Activated naive CD4-positive, alpha-beta T cell treated with anti-CD3 and anti-CD28 coated beads, Interleukin-2, amount 50 U/mL, for 72 hours (primary cell): ENCODE data around the gene SUPT3H. TPM values are rescaled to one million over a fixed set of nuclear protein-coding genes. Genes with fewer than 3 reads are reported as not detected.
"Not testable (repeated sequence)": the region's sequence is repeated elsewhere in the genome, so short reads cannot be mapped to it uniquely, and the experiment has no call there.

ENCODE experiments used
- ATAC-seq, 2 donors: fragments of 150-1000 bp; cut with Tn5 transposase; 2 replicates each; pipeline ENCODE4 v1.10.0; 2021; ENCODE audit warnings: mild to moderate bottlenecking in 2 of 2, moderate library complexity in 2 of 2
- DNase-seq, 2 donors: peaks; one replicate each; pipeline ENCODE4 v3.0.0; 2021 to 2022; ENCODE audit warnings: low spot score in 2 of 2
- H3K27ac Mint-ChIP-seq, 2 donors: one replicate each; pipeline ENCODE4 v1.8.0; 2022; ENCODE audit warnings: mild to moderate bottlenecking in 2 of 2, mixed read lengths in 2 of 2
- H3K36me3 Mint-ChIP-seq, 2 donors: one replicate each; pipeline ENCODE4 v1.8.0; 2022; ENCODE audit warnings: mixed read lengths in 2 of 2
- H3K9me3 Mint-ChIP-seq, 2 donors: one replicate each; pipeline ENCODE4 v1.8.0; 2022; ENCODE audit warnings: mixed read lengths in 2 of 2
- total RNA-seq, 2 donors: library from RNA; stranded (reverse); gene quantifications; one replicate each; pipeline ENCODE4 v1.2.3, GENCODE V29; 2022

SUPT3H gene
- total RNA-seq, 2 donors from 2014 or later: 14.3 to 20.1 TPM

DNA sequence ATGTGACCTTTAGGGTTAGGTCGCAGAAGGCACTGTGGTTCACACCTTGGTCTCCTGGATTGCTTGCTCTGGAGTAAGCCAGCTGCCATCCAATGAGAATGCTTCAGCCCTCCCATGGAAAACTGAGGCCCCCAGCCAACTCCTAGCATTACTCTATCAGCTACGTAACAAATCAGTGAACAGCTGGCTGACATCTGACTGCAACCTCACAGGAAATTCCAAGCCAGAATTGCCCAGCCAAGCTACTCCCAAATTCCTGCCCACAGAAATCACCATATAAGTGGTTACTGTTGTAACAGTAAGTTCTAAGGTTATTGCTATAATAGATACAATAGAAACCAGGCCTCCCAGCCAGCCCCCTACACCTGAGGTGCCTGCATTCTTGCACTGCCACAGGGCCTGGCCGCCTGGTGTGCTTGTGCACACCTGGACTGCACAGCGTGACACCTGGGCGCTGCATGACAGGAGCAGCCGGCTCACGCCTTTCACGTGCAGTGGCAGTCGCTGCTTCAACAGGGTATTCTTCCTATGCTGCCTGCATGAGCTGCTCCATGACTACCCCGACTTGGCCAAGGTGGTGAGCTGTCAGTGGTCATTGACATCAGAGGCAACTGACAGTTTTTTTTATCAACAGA is 479.3 kb downstream of the SUPT3H start:
- no peak for ATAC-seq
- Mint-ChIP-seq H3K36me3 (peaks cover 31 to 39% of the 10 kb centered on the region in 2 donors), H3K9me3 (peaks cover 9 to 10% of the 10 kb centered on the region in 2 donors), H3K27ac (no peak overlapping the region)
- no peak for DNase-seq

DNA sequence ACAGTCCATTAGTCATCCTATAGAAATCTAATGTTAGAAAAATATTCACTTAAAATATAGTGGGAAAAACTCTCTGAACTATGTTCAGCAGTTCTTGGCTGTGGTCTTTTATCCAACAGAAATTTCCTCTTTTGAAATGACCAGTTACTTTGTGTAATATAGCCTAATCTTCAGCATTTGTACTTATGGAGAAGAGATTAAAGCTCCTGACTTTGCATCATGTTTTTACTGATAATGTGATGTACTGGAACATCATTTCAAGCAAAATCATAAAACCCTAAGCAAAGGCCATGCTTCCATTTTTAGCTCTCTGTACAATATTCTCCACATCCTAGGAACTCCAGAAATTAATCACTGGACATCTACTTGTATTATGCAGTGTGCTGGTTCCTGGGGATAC is 480.4 kb downstream of the SUPT3H start:
- no peak for ATAC-seq
- no peak for DNase-seq
- Mint-ChIP-seq H3K36me3 (peaks cover 22 to 29% of the 10 kb centered on the region in 2 donors), H3K27ac (no peak overlapping the region), H3K9me3 (peaks cover 6 to 10% of the 10 kb centered on the region in 2 donors)

DNA sequence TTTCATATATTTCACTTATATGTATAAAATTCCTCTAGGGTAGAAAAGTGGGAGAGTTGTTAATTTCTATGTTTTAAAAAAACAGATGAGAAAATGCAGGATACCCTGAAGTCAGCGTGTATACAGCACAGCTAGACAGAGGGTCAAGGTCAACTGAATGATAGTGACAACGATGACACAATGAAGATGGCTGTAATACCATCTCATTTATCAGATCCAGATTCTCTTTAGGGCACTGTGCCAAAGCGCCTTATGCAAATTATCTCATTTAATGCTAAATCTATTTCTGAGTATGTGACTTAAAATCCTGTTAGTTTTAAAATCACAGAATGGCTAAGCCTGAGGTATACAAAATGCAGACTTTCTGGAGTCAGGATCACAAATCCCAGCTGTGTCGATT is 481.0 kb downstream of the SUPT3H start:
- H3K36me3 Mint-ChIP-seq: peaks cover 16 to 24% of the 10 kb centered on the region in 2 donors

DNA sequence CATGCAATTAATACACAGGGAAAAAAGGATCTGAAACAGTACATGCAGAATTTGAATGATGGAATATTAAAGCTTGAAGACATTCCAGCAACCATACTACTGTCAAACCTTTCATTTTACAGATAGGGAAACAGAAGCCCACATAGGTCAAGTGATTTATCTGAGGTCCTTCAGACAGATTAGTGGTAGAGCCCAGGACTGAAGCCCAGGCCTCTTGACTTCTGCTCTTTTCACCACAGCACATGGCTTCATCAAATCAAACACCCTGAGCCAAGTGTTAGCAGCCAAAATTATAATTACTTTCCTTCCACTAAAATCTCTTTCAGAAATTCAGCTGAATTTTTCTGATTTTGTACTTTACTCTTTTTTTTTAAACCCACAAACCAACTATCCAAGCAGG is 485.2 kb downstream of the SUPT3H start:
- no peak for DNase-seq
- Mint-ChIP-seq H3K36me3 (peaks cover 4 to 14% of the 10 kb centered on the region in 2 donors), H3K9me3 (no peaks in the 10 kb centered on the region), H3K27ac (no peak overlapping the region)
- no peak for ATAC-seq

More for the DNA sequence above, 481.0 kb downstream of the SUPT3H start:
- Mint-ChIP-seq H3K9me3 (peaks cover 6 to 10% of the 10 kb centered on the region in 2 donors), H3K27ac (no peak overlapping the region)
- DNase-seq (no peak), ATAC-seq (no peak)

DNA sequence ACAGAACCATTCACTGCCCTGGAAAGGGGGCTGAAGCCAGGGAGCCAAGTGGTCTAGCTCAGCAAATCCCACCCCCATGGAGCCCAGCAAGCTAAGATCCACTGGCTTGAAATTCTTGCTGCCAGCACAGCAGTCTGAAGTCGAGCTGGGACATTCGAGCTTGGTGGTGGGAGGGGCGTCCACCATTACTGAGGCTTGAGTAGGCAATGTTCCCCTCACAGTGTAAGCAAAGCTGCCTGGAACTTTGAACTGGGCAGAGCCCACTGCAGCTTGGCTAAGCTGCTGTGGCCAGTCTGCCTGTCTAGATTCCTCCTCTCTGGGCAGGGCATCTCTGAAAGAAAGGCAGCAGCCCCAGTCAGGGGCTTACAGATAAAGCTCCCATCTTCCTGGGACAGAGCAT is 498.7 kb downstream of the SUPT3H start:
- not testable (repeated sequence) for DNase-seq, ATAC-seq, H3K27ac Mint-ChIP-seq
- peaks cover 21 to 39% of the 10 kb centered on the region in 2 donors for H3K9me3 Mint-ChIP-seq
- H3K36me3 Mint-ChIP-seq: peaks cover 54 to 56% of the 10 kb centered on the region in 2 donors

DNA sequence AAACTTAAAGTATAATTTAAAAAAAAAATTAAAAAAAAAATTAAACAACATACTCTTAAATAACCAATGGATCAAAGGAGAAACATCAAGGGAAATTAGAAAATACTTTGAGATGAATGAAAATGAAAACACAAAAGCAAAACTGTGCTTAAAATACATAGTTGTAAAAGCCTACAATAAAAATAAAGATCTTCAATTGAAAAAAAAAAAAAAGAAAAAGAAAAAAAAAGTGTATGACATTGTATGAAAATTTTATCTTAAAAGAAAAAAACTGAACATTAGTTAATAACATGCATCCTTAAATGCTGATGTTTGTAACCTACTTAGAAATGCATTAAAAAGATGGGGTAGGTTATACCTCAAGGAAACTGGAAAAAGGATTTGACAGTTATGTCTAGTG is 501.1 kb downstream of the SUPT3H start:
- Mint-ChIP-seq H3K36me3 (peaks cover 29 to 31% of the 10 kb centered on the region in 2 donors), H3K9me3 (peaks cover 15 to 21% of the 10 kb centered on the region in 2 donors)
- not testable (repeated sequence) for H3K27ac Mint-ChIP-seq, ATAC-seq, DNase-seq

DNA sequence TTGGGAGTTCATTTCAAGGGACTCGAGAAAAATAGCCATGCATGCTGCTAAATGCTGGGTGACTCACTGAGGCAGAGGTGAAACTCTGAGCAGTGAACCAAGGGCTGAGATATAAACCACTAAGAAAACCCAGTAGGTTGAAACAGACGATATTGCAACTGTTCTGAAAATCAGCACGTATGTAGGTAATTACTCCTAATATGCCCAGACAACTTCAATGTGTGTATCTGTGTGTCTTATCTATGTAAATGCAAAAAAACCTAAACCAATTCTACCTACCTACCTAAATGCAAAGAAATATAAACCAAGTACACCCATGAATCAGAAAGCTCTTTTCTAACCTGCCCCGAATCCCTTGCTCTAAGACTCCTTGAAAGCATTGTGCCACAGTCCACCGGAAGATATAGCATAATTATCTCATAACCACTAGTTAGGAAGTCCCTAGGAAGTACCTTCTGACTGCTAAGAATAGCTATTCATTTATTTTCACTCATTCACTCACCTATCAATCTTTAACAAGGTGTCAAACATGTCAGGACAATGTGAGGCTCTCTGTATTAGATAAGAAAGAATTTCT is 508.3 kb downstream of the SUPT3H start:
- H3K9me3 Mint-ChIP-seq: peaks cover 13 to 15% of the 10 kb centered on the region in 2 donors
- DNase-seq (no peak), ATAC-seq (peak; percentile 64 to 87)
- peak overlapping the region; percentile 0 to 22 for H3K27ac Mint-ChIP-seq
- H3K36me3 Mint-ChIP-seq: peaks cover 23 to 36% of the 10 kb centered on the region in 2 donors

DNA sequence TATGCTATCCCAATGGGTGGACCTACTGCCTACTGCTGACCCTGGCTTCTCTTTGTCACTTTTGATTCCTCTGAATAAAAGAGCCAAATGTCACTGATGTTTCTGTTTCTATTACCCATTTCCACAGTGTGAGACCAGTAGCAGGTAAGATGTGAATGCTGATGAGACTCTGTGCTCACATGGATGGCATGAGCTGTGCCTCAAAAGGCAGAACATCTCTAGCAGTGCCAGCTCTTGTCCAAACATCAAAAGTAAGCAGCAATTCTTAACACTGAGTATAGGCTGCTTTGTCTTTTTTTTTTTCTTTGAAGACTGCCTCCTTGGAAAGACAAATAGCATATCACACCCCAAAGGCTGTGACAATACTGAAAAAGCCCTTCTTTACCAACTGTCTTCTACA is 508.8 kb downstream of the SUPT3H start:
- DNase-seq: no peak
- ATAC-seq: peak in 1 of 2 donors; percentile 24
- Mint-ChIP-seq H3K27ac (peak overlapping the region in 1 of 2 donors; percentile 58), H3K9me3 (peaks cover 13 to 18% of the 10 kb centered on the region in 2 donors), H3K36me3 (peaks cover 23 to 41% of the 10 kb centered on the region in 2 donors)

DNA sequence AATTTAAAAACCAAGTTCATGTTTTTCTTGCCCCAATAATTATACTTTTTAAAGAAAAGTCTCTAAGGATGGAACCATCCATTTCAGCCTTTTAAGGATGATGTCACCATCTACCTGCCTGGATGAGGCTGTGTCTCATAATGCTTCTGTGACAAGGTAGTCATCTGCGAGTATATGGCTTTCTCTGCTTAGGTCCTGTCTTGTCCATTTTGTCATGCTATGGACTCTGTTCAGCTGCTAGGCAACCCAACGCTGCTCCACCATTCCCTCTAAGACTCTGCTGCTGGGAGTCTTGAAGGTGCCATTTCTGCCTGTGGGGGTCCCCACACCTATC is 509.4 kb downstream of the SUPT3H start:
- Mint-ChIP-seq H3K9me3 (peaks cover 16 to 24% of the 10 kb centered on the region in 2 donors), H3K27ac (peak overlapping the region in 1 of 2 donors; percentile 58), H3K36me3 (peaks cover 28 to 47% of the 10 kb centered on the region in 2 donors)
- ATAC-seq (peak in 1 of 2 donors; percentile 34), DNase-seq (no peak)

DNA sequence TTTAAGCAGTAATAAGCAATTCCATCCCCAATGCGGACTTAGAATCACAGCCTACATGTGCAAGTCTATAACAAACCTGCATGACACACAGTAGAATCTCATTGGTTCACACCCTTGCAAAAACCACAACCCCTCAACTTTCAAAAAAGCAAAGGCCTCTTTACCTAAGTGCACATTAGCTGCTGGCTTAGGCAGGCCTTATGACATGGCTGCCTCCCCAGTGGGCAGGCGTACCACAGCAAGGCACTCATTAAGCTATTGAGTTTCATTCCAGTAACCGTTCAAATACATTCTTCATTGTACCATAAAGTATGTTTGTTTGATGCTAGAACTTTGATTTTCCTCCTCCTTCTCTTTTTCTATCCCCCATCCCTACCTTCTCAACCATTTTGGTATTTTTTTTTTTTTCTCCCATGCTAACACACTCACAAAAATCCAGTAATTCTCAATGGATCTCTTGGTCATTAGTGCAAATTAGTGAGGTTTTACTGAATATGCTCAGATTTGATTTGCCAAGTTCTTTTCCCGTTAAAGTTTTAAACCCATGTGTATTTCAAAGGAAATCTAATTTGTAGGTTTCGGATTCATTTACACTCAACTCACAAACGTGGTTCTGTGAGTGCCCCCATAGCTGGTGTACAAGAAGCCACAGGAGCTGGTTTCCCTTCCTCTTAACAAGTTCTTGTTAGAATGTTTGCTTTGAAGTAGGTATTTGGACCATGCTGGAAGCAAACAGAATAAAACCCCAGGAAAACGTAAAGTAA is 510.0 kb downstream of the SUPT3H start:
- no peak for DNase-seq
- peaks cover 18 to 26% of the 10 kb centered on the region in 2 donors for H3K9me3 Mint-ChIP-seq
- H3K36me3 Mint-ChIP-seq: peaks cover 31 to 50% of the 10 kb centered on the region in 2 donors
- ATAC-seq: no peak
- no peak overlapping the region for H3K27ac Mint-ChIP-seq

DNA sequence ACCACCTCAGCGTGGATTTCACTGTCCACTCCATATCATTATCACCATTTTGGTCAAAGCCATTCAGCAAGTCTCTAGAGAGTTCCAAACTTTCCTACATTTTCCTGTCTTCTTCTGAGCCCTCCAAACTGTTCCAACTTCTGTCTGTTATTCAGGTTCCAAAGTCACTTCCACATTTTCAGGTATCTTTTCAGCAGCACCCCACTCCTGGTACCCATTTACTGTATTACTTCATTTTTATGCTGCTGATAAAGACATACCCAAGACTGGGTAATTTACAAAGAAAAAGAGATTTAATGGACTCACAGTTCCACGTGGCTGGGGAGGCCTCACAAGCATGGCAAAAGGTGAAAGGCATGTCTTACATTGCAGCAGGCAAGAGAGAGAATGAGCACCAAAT is 512.5 kb downstream of the SUPT3H start:
- H3K36me3 Mint-ChIP-seq: peaks cover 31 to 47% of the 10 kb centered on the region in 2 donors
- not testable (repeated sequence) for DNase-seq, ATAC-seq, H3K27ac Mint-ChIP-seq
- H3K9me3 Mint-ChIP-seq: peaks cover 18 to 26% of the 10 kb centered on the region in 2 donors

DNA sequence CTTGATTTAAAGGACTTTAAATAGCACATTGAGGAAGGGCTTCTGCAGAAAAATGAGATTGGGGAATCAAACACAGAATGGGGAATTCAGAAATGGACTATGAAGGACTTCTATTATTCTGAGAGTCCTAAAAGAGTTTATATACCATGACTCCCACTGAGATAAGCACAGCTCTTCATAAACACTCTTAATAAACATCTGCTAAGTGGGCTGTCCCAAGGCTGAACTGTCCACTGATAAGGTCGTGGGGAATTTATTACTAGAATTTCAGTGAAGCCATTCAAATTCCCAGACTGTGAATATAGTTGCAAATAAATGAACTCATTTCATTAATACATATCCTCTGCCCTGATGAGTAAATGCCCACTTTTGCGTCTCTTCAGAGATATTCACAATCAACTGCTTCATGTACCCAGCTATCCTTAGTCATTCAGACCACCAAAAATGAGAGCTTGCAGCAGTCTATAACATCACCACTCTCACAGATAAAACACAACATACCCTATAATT is 517.8 kb downstream of the SUPT3H start:
- H3K9me3 Mint-ChIP-seq: peaks cover 6 to 13% of the 10 kb centered on the region in 2 donors
- peaks cover 8 to 20% of the 10 kb centered on the region in 2 donors for H3K36me3 Mint-ChIP-seq
- H3K27ac Mint-ChIP-seq: no peak overlapping the region
- DNase-seq (no peak), ATAC-seq (no peak)

DNA sequence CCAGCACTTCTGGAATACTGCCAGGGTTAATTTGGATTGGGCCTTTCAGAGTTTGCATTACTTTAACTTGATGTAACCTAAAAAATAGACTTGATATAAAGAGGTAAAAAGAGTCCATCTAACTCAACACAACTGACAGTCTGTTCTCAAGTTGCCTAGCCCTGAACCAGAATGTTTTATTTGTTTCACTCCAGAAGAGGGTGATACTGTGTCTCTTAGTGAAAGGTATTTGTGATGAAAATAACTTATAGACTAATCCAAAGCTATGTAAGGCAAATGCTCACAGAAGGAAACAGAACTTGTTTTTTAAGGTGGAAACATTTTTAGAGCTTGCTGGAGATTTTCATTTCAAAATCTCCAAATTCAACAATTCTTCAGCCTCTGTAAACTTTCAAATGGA is 518.7 kb downstream of the SUPT3H start:
- H3K36me3 Mint-ChIP-seq: peaks cover 7 to 10% of the 10 kb centered on the region in 2 donors
- ATAC-seq (no peak), DNase-seq (no peak)
- no peak overlapping the region for H3K27ac Mint-ChIP-seq
- H3K9me3 Mint-ChIP-seq: peaks cover 5 to 9% of the 10 kb centered on the region in 2 donors

DNA sequence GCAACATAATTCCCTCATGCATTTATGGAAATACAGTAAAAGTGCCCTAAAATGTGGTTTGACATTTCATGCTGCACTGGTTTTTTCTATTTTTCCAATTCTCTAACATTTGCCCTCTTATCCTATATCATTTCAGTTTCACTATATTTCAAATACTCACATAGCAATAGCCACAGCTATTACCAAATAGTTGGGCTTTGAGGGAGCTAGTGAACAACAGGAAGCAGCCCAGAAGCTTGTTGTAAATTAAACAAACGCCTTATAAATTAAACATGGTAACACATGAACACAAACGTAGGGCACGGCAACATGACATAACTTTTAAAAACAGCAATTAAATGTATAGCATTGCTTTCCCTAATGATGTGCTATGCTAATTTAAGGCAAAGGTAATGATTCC is 521.3 kb downstream of the SUPT3H start:
- H3K36me3 Mint-ChIP-seq: no peaks in the 10 kb centered on the region
- no peak overlapping the region for H3K27ac Mint-ChIP-seq
- DNase-seq (no peak), ATAC-seq (no peak)
- no peaks in the 10 kb centered on the region for H3K9me3 Mint-ChIP-seq

DNA sequence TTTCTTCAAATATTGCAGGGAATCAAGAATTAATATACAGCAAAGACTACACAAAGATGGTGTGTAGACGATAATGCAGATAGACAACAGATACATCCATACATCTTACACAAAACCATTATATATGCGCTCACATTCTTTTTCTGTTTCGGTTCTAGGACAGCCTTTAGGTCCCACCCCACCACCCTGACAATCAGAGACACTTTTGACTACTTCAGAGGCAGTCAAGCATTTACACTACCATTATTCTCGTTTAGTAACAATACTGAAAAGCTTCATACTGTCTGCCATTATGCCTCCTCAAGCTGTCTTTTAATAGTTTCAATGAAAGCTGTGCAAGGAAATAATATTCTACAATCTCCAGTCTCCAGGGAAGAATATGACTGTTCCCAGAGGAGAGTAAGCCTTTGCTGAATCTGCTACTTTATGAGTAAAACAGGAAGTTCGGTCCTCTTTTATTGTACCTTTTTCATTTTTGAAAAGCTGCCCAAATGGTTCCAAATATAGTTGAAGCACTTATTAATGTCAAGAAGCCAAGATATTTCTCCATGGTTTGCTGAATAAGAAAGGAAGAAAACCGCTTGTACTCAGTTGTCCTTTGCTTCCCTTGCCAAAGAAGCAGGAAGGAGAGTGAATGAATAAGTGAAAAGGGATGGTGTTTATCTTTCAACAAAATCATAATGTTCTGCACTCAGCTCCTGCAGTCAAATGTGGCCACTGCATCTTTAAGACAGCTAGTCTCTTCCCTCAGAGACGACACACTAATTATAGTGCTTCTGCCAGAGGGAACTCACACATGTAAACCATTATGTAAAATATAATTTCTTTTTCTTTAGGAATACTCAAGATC is 521.9 kb downstream of the SUPT3H start:
- no peak for ATAC-seq
- H3K27ac Mint-ChIP-seq: no peak overlapping the region
- DNase-seq: no peak
- H3K9me3 Mint-ChIP-seq: no peaks in the 10 kb centered on the region
- no peaks in the 10 kb centered on the region for H3K36me3 Mint-ChIP-seq

DNA sequence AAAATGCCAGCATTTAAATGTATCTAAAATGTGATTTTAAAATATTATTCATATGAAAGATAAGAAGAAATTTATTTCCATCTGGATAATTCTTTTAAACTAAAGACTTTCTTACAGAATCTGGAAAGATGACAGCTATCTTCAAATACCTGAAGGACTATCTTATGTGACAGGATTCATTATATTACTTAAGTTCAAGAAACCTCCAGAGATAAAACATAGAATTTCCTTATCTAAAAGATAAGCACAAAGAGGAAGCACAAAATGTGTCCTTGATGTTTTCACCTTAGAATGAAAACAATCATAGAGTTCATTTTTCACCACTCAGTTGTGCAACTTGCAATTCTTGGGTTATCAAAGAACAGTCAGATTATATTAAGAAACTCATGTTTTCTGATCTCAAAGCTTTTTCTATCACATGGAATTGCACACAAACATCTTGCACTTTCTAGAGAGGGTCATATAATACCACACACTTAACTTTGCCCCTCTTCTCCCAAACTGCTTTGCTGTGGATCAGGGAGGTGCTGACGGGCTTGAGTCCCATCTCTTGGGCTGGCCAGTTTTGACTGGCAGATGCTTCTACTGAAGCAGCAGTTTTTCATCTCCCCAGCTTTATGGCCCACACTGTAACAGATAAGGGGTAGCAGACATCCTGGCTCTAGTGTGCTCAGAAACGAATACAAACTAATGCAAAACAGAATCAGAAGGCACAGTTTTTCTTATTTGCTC is 522.9 kb downstream of the SUPT3H start:
- ATAC-seq (no peak), DNase-seq (no peak)
- no peaks in the 10 kb centered on the region for H3K36me3 Mint-ChIP-seq
- no peaks in the 10 kb centered on the region for H3K9me3 Mint-ChIP-seq
- H3K27ac Mint-ChIP-seq: no peak overlapping the region
